OCI-LY7 (cell line): Measurements from ENCODE around the gene KAT6B. TPM values are rescaled to one million over a fixed set of nuclear protein-coding genes. Genes with fewer than 3 reads are reported as not detected.

Source experiments
- BruUV-seq: library from RNA; stranded (reverse); fragments of 400-500 nt; replicated peaks from 2 replicates; lab custom pipeline; 2021; lab: Mats Ljungman, UMichigan
- CTCF ChIA-PET: fragments of 300-600 bp; sonication (Branson Sonifier 250); formaldehyde crosslinking; loops from one replicate; lab custom pipeline; 2022; ENCODE audit warnings: antibody characterized with exemption; ENCODE audit not compliant: unreplicated experiment; lab: Charles Lee
- POLR2A ChIA-PET: fragments of 300-600 bp; sonication (Branson Sonifier 250); formaldehyde crosslinking; loops from one replicate; lab custom pipeline; 2022; ENCODE audit warnings: antibody characterized with exemption; lab: Charles Lee
- DNase-seq: peaks from one replicate; pipeline ENCODE4 v3.0.0-alpha.2; 2015; ENCODE audit warnings: low spot score
- H2AFZ ChIP-seq: fragments of 200-600 bp; sonication (generic), shearing (Covaris generic); 2 replicates; pipeline ENCODE4 v1.6.1; 2014; ENCODE audit warnings: mild to moderate bottlenecking, antibody characterized with exemption, low read length, moderate library complexity
- H3K27ac ChIP-seq: fragments of 200-600 bp; sonication (generic); 2 replicates; pipeline ENCODE4 v1.5.1; 2014; ENCODE audit warnings: mixed run types, low read depth, mild to moderate bottlenecking, moderate library complexity, low read length, inconsistent platforms; ENCODE audit not compliant: poor library complexity, severe bottlenecking
- H3K36me3 ChIP-seq: fragments of 200-600 bp; sonication (generic); 2 replicates; pipeline ENCODE4 v1.6.1; 2014; ENCODE audit warnings: mild to moderate bottlenecking, antibody characterized with exemption, low read length, moderate library complexity, mixed read lengths; ENCODE audit not compliant: insufficient read depth
- H3K4me1 ChIP-seq: fragments of 200-600 bp; sonication (generic); 2 replicates; pipeline ENCODE4 v1.5.1; 2014; ENCODE audit warnings: mild to moderate bottlenecking, low read length; ENCODE audit not compliant: insufficient read depth, poor library complexity, severe bottlenecking
- H3K4me2 ChIP-seq: fragments of 200-600 bp; sonication (generic); 2 replicates; pipeline ENCODE4 v1.6.1; 2014; ENCODE audit warnings: mild to moderate bottlenecking, low read length
- H3K4me3 ChIP-seq: fragments of 200-600 bp; sonication (generic); 2 replicates; pipeline ENCODE4 v1.5.1; 2014; ENCODE audit warnings: mild to moderate bottlenecking, low read depth, low read length; ENCODE audit not compliant: poor library complexity, severe bottlenecking
- H3K79me2 ChIP-seq: fragments of 200-600 bp; sonication (generic); 2 replicates; pipeline ENCODE4 v1.6.1; 2016; ENCODE audit warnings: low read depth, mild to moderate bottlenecking, low read length, moderate library complexity, mixed read lengths; ENCODE audit not compliant: insufficient read depth
- H3K9me2 ChIP-seq: fragments of 200-600 bp; sonication (generic); 2 replicates; pipeline ENCODE4 v1.6.1; 2016; ENCODE audit warnings: mild to moderate bottlenecking, low read length, mixed read lengths; ENCODE audit not compliant: insufficient read depth
- H3K9me3 ChIP-seq: fragments of 200-600 bp; sonication (generic); 2 replicates; pipeline ENCODE4 v1.6.1; 2014; ENCODE audit warnings: mild to moderate bottlenecking, mixed run types, low read length, mixed read lengths
- H4K20me1 ChIP-seq: fragments of 200-600 bp; sonication (generic); 2 replicates; pipeline ENCODE4 v1.6.1; 2014; ENCODE audit warnings: mild to moderate bottlenecking, antibody characterized with exemption, low read length, moderate library complexity, mixed read lengths; ENCODE audit not compliant: insufficient read depth
- EZH2phosphoT487 ChIP-seq: fragments of 200-600 bp; sonication (generic); IDR thresholded peaks from 2 replicates; pipeline ENCODE4 v1.6.1; 2018; ENCODE audit warnings: low read depth, borderline replicate concordance, mild to moderate bottlenecking, mixed run types, antibody characterized with exemption, low read length, moderate library complexity, mixed read lengths
- intact Hi-C: fragments of 100-400 bp; cut with micrococcal nuclease; formaldehyde crosslinking; loops from one replicate; pipeline ENCODE4 v1.10.0; 2022; ENCODE audit not compliant: unreplicated experiment
- total RNA-seq, 2 experiments: library from RNA; depleted of rRNA in 1 of 2; stranded (reverse); fragments of >200 nt in 1 of 2; shearing (Covaris generic) in 1 of 2; gene quantifications; 2 replicates each; pipeline ENCODE4 v1.2.3, GENCODE V29; 2014 to 2022
- TF ChIP-seq, protein P1 (sequence below): fragments of 200-600 bp; sonication (generic); conservative IDR thresholded peaks from 2 replicates; pipeline ENCODE4 v1.5.1; 2014; ENCODE audit warnings: mild to moderate bottlenecking, antibody characterized with exemption, low read length, moderate library complexity, mixed read lengths

KAT6B gene
- total RNA-seq, 2 experiments from 2014 or later = 20.8 to 40.8 TPM

DNA sequence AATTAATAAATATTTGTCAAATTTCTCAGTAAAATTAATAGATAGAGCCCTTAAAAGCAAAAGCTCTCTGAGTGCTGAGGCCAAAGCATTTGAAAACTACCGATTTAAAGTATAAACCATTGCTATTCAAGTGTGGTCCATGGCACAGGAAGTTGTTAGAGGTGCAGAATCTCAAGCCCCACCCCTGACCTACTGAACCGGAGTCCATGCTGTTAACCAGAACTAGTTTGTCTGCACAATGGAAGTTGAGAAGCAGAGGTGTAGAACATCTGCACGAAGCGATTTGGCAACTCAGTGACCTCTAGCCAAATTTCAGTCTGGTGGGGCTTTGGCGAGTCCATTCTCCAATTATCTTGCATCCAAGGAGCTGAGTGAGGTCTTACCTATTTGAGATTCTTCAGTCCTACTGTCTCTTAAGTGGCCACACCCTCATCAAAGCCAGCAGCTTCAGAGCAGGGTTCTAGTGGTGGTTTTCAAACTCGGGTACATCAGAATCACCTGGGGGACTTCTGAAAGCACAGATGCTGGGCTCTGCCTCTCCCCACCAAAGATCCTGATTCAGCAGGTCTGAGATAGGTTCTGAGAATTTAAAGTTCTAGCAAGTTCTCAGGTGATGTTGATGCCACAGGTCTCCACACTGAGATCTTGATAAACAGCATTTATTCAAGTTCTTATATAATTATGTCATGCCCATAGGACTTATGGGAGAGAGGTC, 188.3 kb downstream of the KAT6B start:
- CTCF ChIA-PET = no interaction called here
- Histone ChIP-seq H3K9me2 (no peaks in the 10 kb centered on the region), H3K4me3 (no peak overlapping the region), H3K36me3 (no peaks in the 10 kb centered on the region), H3K4me2 (no peak overlapping the region), H2AFZ (no peak overlapping the region), H3K79me2 (no peaks in the 10 kb centered on the region), H3K4me1 (no peaks in the 10 kb centered on the region), H3K9me3 (no peaks in the 10 kb centered on the region), H4K20me1 (no peaks in the 10 kb centered on the region), H3K27ac (no peak overlapping the region)
- POLR2A ChIA-PET = no interaction called here
- BruUV-seq = no TSS peak
- no peak for TF ChIP-seq EZH2phosphoT487
- TF ChIP-seq, protein P1, sequence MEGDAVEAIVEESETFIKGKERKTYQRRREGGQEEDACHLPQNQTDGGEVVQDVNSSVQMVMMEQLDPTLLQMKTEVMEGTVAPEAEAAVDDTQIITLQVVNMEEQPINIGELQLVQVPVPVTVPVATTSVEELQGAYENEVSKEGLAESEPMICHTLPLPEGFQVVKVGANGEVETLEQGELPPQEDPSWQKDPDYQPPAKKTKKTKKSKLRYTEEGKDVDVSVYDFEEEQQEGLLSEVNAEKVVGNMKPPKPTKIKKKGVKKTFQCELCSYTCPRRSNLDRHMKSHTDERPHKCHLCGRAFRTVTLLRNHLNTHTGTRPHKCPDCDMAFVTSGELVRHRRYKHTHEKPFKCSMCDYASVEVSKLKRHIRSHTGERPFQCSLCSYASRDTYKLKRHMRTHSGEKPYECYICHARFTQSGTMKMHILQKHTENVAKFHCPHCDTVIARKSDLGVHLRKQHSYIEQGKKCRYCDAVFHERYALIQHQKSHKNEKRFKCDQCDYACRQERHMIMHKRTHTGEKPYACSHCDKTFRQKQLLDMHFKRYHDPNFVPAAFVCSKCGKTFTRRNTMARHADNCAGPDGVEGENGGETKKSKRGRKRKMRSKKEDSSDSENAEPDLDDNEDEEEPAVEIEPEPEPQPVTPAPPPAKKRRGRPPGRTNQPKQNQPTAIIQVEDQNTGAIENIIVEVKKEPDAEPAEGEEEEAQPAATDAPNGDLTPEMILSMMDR = no peak
- intact Hi-C loops = loop anchor here (10.0 kb wide), 2 partner anchors 190 to 220 kb away; partner anchors contain the start of genes COMTD1 and KAT6B
- no peak for DNase-seq

DNA sequence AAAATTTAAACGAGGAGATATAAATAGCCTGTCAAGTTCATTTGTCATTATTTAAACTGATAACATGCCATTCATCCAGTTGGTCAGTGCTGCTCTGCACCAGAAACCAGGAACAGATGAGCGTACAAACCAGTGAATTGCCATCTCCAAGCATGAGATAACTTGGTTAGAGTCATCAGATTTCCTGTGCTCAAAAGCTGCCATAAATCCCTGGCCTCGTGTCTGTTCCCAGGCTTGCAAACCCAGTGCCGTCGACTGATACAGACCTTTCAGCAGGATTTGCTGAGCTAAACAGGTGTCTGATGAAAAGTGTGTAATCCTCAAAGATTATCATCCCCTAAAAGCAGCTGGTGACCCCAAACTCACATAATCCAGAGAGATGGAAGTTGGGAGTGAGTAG, 189.0 kb downstream of the KAT6B start:
- Histone ChIP-seq H3K9me3 (no peaks in the 10 kb centered on the region), H3K27ac (no peak overlapping the region), H3K4me1 (no peaks in the 10 kb centered on the region), H3K79me2 (no peaks in the 10 kb centered on the region), H3K36me3 (no peaks in the 10 kb centered on the region), H2AFZ (no peak overlapping the region), H3K9me2 (no peaks in the 10 kb centered on the region), H4K20me1 (no peaks in the 10 kb centered on the region), H3K4me3 (no peak overlapping the region), H3K4me2 (no peak overlapping the region)
- intact Hi-C loops = loop anchor here (10.0 kb wide), 2 partner anchors 191 to 219 kb away; partner anchors contain the start of genes COMTD1 and KAT6B
- no peak for DNase-seq
- POLR2A ChIA-PET = interaction anchor here (0.6 kb wide), 1 partner anchor 38 kb away, joined by 3 read pairs; no protein-coding TSS in a partner anchor
- CTCF ChIA-PET = no interaction called here
- BruUV-seq = no TSS peak
- TF ChIP-seq, protein P1 = no peak
- TF ChIP-seq EZH2phosphoT487 = no peak

DNA sequence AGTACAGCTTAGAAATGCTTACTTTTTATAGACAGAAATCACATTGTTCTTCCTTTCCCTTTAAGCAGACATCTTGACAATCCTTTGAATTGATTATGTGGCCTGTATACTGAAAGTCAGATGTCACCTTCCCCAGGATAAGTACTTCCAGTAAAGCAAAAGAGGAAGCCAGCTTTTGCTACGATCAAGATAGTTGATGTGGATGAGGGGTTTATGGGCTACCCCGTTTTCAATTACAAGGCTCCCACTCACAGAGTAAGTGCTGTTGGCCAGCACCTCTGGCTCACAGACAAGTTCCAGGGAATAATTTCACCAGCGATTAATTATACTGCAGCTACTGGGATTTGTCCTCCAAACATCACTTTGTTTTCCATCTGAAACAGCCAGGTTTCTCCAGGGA, 189.9 kb downstream of the KAT6B start:
- CTCF ChIA-PET = no interaction called here
- BruUV-seq = no TSS peak
- Histone ChIP-seq H3K9me3 (no peaks in the 10 kb centered on the region), H2AFZ (no peak overlapping the region), H3K9me2 (no peaks in the 10 kb centered on the region), H3K4me3 (no peak overlapping the region), H3K4me2 (no peak overlapping the region), H4K20me1 (no peaks in the 10 kb centered on the region), H3K36me3 (peaks cover 6% of the 10 kb centered on the region; the same call in 1 of the 2 replicates), H3K79me2 (no peaks in the 10 kb centered on the region), H3K4me1 (no peaks in the 10 kb centered on the region), H3K27ac (no peak overlapping the region)
- TF ChIP-seq, protein P1 = no peak
- no peak for TF ChIP-seq EZH2phosphoT487
- POLR2A ChIA-PET = no interaction called here
- intact Hi-C loops = loop anchor here (10.0 kb wide), 2 partner anchors 192 to 218 kb away; partner anchors contain the start of genes COMTD1 and KAT6B
- no peak for DNase-seq
